ENCODE results near the gene SWSAP1. TPM values are rescaled to one million over a fixed set of nuclear protein-coding genes. Genes with fewer than 3 reads are reported as not detected.

Gene SWSAP1
- total and polyA plus RNA-seq, 2 experiments from 2014 or later: 2.1 to 6.1 TPM

DNA sequence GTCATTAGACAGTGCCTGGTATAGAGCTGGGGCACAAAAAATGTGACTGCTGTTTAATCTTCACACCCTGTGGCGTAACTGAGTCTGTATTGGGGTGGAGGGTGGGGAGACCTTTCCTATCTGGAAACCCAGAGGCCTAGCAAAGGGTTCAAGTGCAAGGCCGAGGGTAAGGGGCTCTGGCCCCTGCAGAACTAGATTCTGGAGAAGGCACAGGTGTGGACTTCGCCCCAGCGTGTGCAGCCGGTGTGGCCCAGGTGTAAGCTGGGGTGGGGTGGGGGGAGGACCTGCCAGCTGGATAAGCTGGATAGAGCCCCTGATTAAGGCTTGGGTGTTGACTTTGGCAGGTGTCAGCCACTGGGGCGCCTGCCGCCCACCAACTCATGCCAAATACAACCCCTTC is 36.3 kb upstream of the SWSAP1 start (continued):
- TF ChIP-seq, protein P1, sequence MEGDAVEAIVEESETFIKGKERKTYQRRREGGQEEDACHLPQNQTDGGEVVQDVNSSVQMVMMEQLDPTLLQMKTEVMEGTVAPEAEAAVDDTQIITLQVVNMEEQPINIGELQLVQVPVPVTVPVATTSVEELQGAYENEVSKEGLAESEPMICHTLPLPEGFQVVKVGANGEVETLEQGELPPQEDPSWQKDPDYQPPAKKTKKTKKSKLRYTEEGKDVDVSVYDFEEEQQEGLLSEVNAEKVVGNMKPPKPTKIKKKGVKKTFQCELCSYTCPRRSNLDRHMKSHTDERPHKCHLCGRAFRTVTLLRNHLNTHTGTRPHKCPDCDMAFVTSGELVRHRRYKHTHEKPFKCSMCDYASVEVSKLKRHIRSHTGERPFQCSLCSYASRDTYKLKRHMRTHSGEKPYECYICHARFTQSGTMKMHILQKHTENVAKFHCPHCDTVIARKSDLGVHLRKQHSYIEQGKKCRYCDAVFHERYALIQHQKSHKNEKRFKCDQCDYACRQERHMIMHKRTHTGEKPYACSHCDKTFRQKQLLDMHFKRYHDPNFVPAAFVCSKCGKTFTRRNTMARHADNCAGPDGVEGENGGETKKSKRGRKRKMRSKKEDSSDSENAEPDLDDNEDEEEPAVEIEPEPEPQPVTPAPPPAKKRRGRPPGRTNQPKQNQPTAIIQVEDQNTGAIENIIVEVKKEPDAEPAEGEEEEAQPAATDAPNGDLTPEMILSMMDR (conservative IDR thresholded peaks at IDR 0.05; ENCODE audit: low read depth in 2 of 2): no peak
- TF ChIP-seq, protein P2, sequence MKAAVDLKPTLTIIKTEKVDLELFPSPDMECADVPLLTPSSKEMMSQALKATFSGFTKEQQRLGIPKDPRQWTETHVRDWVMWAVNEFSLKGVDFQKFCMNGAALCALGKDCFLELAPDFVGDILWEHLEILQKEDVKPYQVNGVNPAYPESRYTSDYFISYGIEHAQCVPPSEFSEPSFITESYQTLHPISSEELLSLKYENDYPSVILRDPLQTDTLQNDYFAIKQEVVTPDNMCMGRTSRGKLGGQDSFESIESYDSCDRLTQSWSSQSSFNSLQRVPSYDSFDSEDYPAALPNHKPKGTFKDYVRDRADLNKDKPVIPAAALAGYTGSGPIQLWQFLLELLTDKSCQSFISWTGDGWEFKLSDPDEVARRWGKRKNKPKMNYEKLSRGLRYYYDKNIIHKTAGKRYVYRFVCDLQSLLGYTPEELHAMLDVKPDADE (IDR thresholded peaks at IDR 0.05): no peak
- no peak for TF ChIP-seq EZH2phosphoT487 (IDR thresholded peaks at IDR 0.05; ENCODE audit: unreplicated experiment)
- TF ChIP-seq STAT1 (IDR thresholded peaks at IDR 0.05; ENCODE audit: unreplicated experiment): no peak
- no peak for TF ChIP-seq POLR2AphosphoS5 (IDR thresholded peaks at IDR 0.05; ENCODE audit: low read depth)
- no peak for TF ChIP-seq CREB1 (CRISPR knock-in tag; IDR thresholded peaks at IDR 0.05; ENCODE audit: low read depth)
- no peak for TF ChIP-seq ZNF114 (CRISPR knock-in tag; IDR thresholded peaks at IDR 0.05)
- TF ChIP-seq NANOG (IDR thresholded peaks at IDR 0.05; ENCODE audit: borderline replicate concordance): no peak

DNA sequence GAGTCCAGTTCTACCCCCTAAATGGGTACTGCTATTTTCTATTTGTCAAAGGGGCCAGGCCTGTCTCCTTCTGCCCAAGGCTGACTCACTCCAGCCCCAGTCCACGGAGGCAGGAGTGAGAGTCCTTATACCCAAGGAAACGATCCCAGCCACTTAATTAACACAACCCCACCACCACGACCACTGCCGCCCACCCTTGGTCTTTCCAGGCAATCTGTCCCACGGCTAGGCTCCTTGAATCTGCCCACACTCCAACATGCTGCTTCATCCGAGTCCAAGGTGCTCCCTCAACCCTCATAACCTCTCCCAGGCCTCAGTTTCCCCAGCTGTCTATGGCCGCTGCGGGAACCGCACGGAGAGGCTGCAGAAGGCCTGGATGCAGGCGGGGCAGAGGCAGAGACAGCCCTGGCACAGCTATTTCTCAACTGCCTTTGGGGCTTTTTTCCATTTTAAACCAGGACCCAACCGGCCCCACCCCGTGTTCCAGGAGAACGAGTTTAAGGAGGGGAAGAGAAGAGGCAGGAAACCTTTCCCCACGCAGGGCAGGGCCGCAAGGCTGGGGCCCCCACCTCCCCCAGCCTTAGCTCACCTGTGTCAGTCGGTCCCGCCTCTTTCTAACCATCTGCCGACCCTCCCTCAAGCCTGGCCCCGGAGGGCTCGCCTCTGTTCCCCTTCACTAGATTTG is 35.8 kb upstream of the SWSAP1 start:
- Histone ChIP-seq H3K79me2 (replicated peaks; ENCODE audit: insufficient read depth) (no peaks in the 10 kb centered on the region), H3K4me2 (peak overlapping the region; percentile 85), H3F3A (replicated peaks; ENCODE audit: low read depth) (0 out of 2 replicates have a peak, but pooled peaks cover 3% of the 10 kb centered on the region), H3K27ac (ENCODE audit: low read depth) (no peak overlapping the region), H2AFZ (peak overlapping the region; percentile 92), H3K4me1 (ENCODE audit: insufficient read depth) (peaks cover 3% of the 10 kb centered on the region; the same call in 1 of the 2 replicates), H3K27me3 (ENCODE audit: insufficient read depth) (no peaks in the 10 kb centered on the region), H3K9me2 (ENCODE audit: insufficient read depth) (no peaks in the 10 kb centered on the region), H4K20me1 (replicated peaks; ENCODE audit: insufficient read depth) (no peaks in the 10 kb centered on the region; the same call in 1 of the 2 replicates), H3K4me3 (peak overlapping the region; percentile 87), H3K36me3 (ENCODE audit: insufficient read depth) (no peaks in the 10 kb centered on the region)
- DNase-seq (ENCODE audit: low spot score) (no peak), ATAC-seq (peak; percentile 10)
- peaks cover 18% of the 10 kb centered on the region for H3K27me3 Mint-ChIP-seq (ENCODE audit: insufficient read depth, low read depth, poor library complexity)
- H3K4me1 Mint-ChIP-seq: peaks cover 3% of the 10 kb centered on the region; the same call in 2 of the 3 replicates
- no peaks in the 10 kb centered on the region for H3K9me3 Mint-ChIP-seq
- H3K36me3 Mint-ChIP-seq (ENCODE audit: low read depth): peaks cover 33% of the 10 kb centered on the region
- H3K27ac Mint-ChIP-seq: no peak overlapping the region
- no peak for TF ChIP-seq JUNB (IDR thresholded peaks at IDR 0.05; ENCODE audit: unreplicated experiment)
- no peak for TF ChIP-seq ZNF114 (CRISPR knock-in tag; IDR thresholded peaks at IDR 0.05)
- TF ChIP-seq EZH2phosphoT487 (IDR thresholded peaks at IDR 0.05; ENCODE audit: unreplicated experiment): no peak
- TF ChIP-seq, protein P3, sequence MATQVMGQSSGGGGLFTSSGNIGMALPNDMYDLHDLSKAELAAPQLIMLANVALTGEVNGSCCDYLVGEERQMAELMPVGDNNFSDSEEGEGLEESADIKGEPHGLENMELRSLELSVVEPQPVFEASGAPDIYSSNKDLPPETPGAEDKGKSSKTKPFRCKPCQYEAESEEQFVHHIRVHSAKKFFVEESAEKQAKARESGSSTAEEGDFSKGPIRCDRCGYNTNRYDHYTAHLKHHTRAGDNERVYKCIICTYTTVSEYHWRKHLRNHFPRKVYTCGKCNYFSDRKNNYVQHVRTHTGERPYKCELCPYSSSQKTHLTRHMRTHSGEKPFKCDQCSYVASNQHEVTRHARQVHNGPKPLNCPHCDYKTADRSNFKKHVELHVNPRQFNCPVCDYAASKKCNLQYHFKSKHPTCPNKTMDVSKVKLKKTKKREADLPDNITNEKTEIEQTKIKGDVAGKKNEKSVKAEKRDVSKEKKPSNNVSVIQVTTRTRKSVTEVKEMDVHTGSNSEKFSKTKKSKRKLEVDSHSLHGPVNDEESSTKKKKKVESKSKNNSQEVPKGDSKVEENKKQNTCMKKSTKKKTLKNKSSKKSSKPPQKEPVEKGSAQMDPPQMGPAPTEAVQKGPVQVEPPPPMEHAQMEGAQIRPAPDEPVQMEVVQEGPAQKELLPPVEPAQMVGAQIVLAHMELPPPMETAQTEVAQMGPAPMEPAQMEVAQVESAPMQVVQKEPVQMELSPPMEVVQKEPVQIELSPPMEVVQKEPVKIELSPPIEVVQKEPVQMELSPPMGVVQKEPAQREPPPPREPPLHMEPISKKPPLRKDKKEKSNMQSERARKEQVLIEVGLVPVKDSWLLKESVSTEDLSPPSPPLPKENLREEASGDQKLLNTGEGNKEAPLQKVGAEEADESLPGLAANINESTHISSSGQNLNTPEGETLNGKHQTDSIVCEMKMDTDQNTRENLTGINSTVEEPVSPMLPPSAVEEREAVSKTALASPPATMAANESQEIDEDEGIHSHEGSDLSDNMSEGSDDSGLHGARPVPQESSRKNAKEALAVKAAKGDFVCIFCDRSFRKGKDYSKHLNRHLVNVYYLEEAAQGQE (IDR thresholded peaks at IDR 0.05; ENCODE audit: unreplicated experiment): no peak
- TF ChIP-seq, protein P1 (conservative IDR thresholded peaks at IDR 0.05; ENCODE audit: low read depth in 2 of 2): no peak
- TF ChIP-seq, protein P2 (IDR thresholded peaks at IDR 0.05): no peak
- no peak for TF ChIP-seq STAT1 (IDR thresholded peaks at IDR 0.05; ENCODE audit: unreplicated experiment)
- peak overlapping the region; percentile 86 for H3K4me3 Mint-ChIP-seq

Data from GM23338 (cell line).